HepG2 (cell line): ENCODE data around the gene LRRC74A. TPM values are rescaled to one million over a fixed set of nuclear protein-coding genes. Genes with fewer than 3 reads are reported as not detected.

Source experiments
- ATAC-seq: fragments of 200-7000 bp; cut with Tn5 transposase; 3 replicates; pipeline ENCODE4 v1.9.1; 2020; ENCODE audit warnings: mild to moderate bottlenecking, moderate library complexity
- BruUV-seq: library from RNA; stranded (reverse); fragments of 400-500 nt; replicated peaks from 2 replicates; lab custom pipeline; 2021; lab: Mats Ljungman, UMichigan
- CTCF ChIA-PET: fragments of 300-600 bp; formaldehyde crosslinking; extraction: SDS; loops from one replicate; lab custom pipeline; 2021; ENCODE audit warnings: low total read pairs, inconsistent platforms, low intra/inter-chr PET ratio; lab: Yijun Ruan, JAX
- POLR2A ChIA-PET: fragments of 350-600 bp; sonication (Branson Sonifier 250); formaldehyde crosslinking; loops from one replicate; lab custom pipeline; 2020; ENCODE audit warnings: antibody characterized with exemption, inconsistent platforms; lab: Yijun Ruan, JAX
- DNase-seq: peaks from one replicate; pipeline ENCODE4 v3.0.0-alpha.2; 2015; ENCODE audit warnings: low spot score
- FAIRE-seq: peaks from 3 replicates; lab custom pipeline; 2011; peaks lifted over from hg19 to GRCh38; lab: Jason Lieb, UNC
- H2AFZ ChIP-seq: one replicate; pipeline ENCODE4 v1.6.1; 2011; ENCODE audit warnings: low read length, inconsistent platforms
- H3K27ac ChIP-seq: fragments of 300-600 bp; 3 replicates; pipeline ENCODE4 v1.8.0; 2011; ENCODE audit warnings: mixed run types, mild to moderate bottlenecking, mixed read lengths, low read length, inconsistent platforms; ENCODE audit not compliant: insufficient read depth; ENCODE audit errors: extremely low read length
- H3K27me3 ChIP-seq, 2 experiments: fragments of 200-600 bp in 1 of 2; 2 replicates in 1 of 2; 3 replicates in 1 of 2; pipeline versions ENCODE4 v1.6.0 to v1.8.0; 2011; ENCODE audit warnings: low read length in 2 of 2, mild to moderate bottlenecking in 2 of 2, moderate library complexity in 2 of 2, inconsistent platforms in 1 of 2; ENCODE audit not compliant: insufficient read depth in 2 of 2, control insufficient read depth in 1 of 2
- H3K36me3 ChIP-seq, 2 experiments: fragments of 200-600 bp in 1 of 2; replicated peaks in 1 of 2; 2 replicates in 1 of 2; 3 replicates in 1 of 2; pipeline versions ENCODE4 v1.5.1 to v1.8.0; 2011; ENCODE audit warnings: low read length in 2 of 2, inconsistent platforms in 1 of 2; ENCODE audit not compliant: insufficient read depth in 2 of 2, control insufficient read depth in 1 of 2
- H3K4me1 ChIP-seq: 2 replicates; pipeline ENCODE4 v1.5.1; 2012; ENCODE audit warnings: low read length, inconsistent platforms; ENCODE audit not compliant: insufficient read depth
- H3K4me2 ChIP-seq: 2 replicates; pipeline ENCODE4 v1.6.0; 2011; ENCODE audit warnings: low read depth, low read length, inconsistent platforms
- H3K4me3 ChIP-seq, 3 experiments: fragments of 200-600 bp in 1 of 3; sonication (generic), shearing (Covaris generic) in 1 of 3; replicated peaks in 1 of 3; 2 replicates each; pipeline ENCODE4 v1.5.1; 2011 to 2016; ENCODE audit warnings: low read length in 3 of 3, inconsistent platforms in 2 of 3, low read depth in 2 of 3, mild to moderate bottlenecking in 2 of 3, control low read depth in 1 of 3, mixed read lengths in 1 of 3; ENCODE audit not compliant: insufficient read depth in 1 of 3
- H3K79me2 ChIP-seq: one replicate; pipeline ENCODE4 v1.6.1; 2011; ENCODE audit warnings: low read length, inconsistent platforms; ENCODE audit not compliant: insufficient read depth
- H3K9ac ChIP-seq: 2 replicates; pipeline ENCODE4 v1.6.0; 2011; ENCODE audit warnings: mild to moderate bottlenecking, low read depth, low read length, inconsistent platforms; ENCODE audit not compliant: insufficient read depth
- H3K9me3 ChIP-seq: 2 replicates; pipeline ENCODE4 v1.5.1; 2012; ENCODE audit warnings: mild to moderate bottlenecking, low read length
- H4K20me1 ChIP-seq: 2 replicates; pipeline ENCODE4 v1.6.0; 2011; ENCODE audit warnings: inconsistent platforms, mild to moderate bottlenecking, low read length, moderate library complexity; ENCODE audit not compliant: insufficient read depth
- GABPA ChIP-seq, 2 experiments: IDR thresholded peaks; 2 replicates each; pipeline ENCODE4 v1.6.1; 2011 to 2016; ENCODE audit warnings: low read depth in 2 of 2, low read length in 1 of 2, missing biosample characterization in 1 of 2, missing genetic modification characterization in 1 of 2
- HOXA9 ChIP-seq: sonication (generic); formaldehyde crosslinking; IDR thresholded peaks from 2 replicates; pipeline ENCODE4 v1.8.1; 2022; ENCODE audit warnings: missing genetic modification reagents, mild to moderate bottlenecking, moderate library complexity, borderline replicate concordance
- NR2F6 ChIP-seq, 2 experiments: IDR thresholded peaks; 2 replicates each; pipeline ENCODE4 v1.6.1; 2016; ENCODE audit warnings: antibody characterized with exemption in 1 of 2, mild to moderate bottlenecking in 1 of 2
- ZFP62 ChIP-seq: sonication (generic); formaldehyde crosslinking; IDR thresholded peaks from 2 replicates; pipeline ENCODE4 v1.4.0; 2020; ENCODE audit warnings: missing genetic modification reagents
- WGBS: methylation state at CpG from one replicate; pipeline ENCODE4 v1.1.6; 2017; ENCODE audit warnings: low lambda C conversion rate; 5-methylcytosine and 5-hydroxymethylcytosine counted together
- in situ Hi-C: cut with HindIII; loops from 2 replicates; pipeline ENCODE4 v1.10.0; 2017; ENCODE audit warnings: low pct_unique_long_range_greater_than_20kb; ENCODE audit not compliant: extremely low pct_ligation_motif_present
- intact Hi-C: fragments of 100-400 bp; cut with micrococcal nuclease; formaldehyde crosslinking; loops from one replicate; pipeline ENCODE4 v1.10.0; 2022; ENCODE audit not compliant: unreplicated experiment
- polyA plus RNA-seq, 8 experiments: library from polyadenylated mRNA; depleted of rRNA in 3 of 8; stranded (reverse) in 7 of 8; unstranded in 1 of 8; fragments of >200 nt; fragmentation: Illumina TruSeq in 4 of 8; extraction: Trizol in 4 of 8; gene quantifications; 2 replicates each; pipeline versions ENCODE4 v1.2.1 to v1.2.3, GENCODE V29; 2011 to 2016; ENCODE audit warnings: low read depth in 4 of 8, missing spikeins in 1 of 8, mixed read lengths in 1 of 8; ENCODE audit not compliant: insufficient read depth in 1 of 8
- total RNA-seq, 5 experiments: library from RNA; depleted of rRNA; stranded (reverse); fragments of >200 nt; fragmentation: Illumina TruSeq; extraction: Trizol; gene quantifications; 2 replicates each; pipeline ENCODE4 v1.2.3, GENCODE V29; 2016; ENCODE audit warnings: low read depth in 1 of 5

The LRRC74A gene
- total and polyA plus RNA-seq, 2 of the 13 experiments (the other 11 are each of a cell fraction or from before 2014, with no cell fraction given), result not detected

GRCh38 chr14:76842414-76842813 is 16.2 kb downstream of the LRRC74A start:
- Histone ChIP-seq H3K4me1 (no peaks in the 10 kb centered on the region), H3K9ac (no peak overlapping the region), H3K4me3 (no peak overlapping the region), H3K36me3 (no peaks in the 10 kb centered on the region), H2AFZ (no peak overlapping the region), H3K9me3 (no peaks in the 10 kb centered on the region), H3K79me2 (no peaks in the 10 kb centered on the region), H3K4me2 (no peak overlapping the region), H4K20me1 (no peaks in the 10 kb centered on the region), H3K27me3 (0 out of 5 replicates have a peak, but pooled peaks cover 0 to 4% of the 10 kb centered on the region in 2 experiments), H3K27ac (no peak overlapping the region)
- no peak for TF ChIP-seq HOXA9 (CRISPR knock-in tag)
- TF ChIP-seq ZFP62, result no peak
- intact Hi-C loops (no loop called here), in situ Hi-C loops (no loop called here)
- ChIA-PET CTCF (no interaction called here), POLR2A (no interaction called here)
- BruUV-seq, result no TSS peak
- ATAC-seq (no peak), DNase-seq (no peak), FAIRE-seq (no peak)

- ATAC-seq, result no peak; the same call in 2 of the 3 replicates
- H2AFZ ChIP-seq, result no peak overlapping the region
- H3K4me1 ChIP-seq, result peaks cover 5% of the 10 kb centered on the region; the same call in 1 of the 2 replicates
- no peak overlapping the region for H3K4me2 ChIP-seq
- no TSS peak for BruUV-seq
- CTCF ChIA-PET, result no interaction called here
- H3K27ac ChIP-seq, result no peak overlapping the region
- no peaks in the 10 kb centered on the region for H3K79me2 ChIP-seq
- intact Hi-C loops, result no loop called here
- H3K27me3 ChIP-seq, result 0 out of 5 replicates have a peak, but pooled peaks cover 0 to 4% of the 10 kb centered on the region in 2 experiments
- no peak overlapping the region for H3K9ac ChIP-seq
- in situ Hi-C loops, result no loop called here
- no peak overlapping the region for H3K4me3 ChIP-seq
- H4K20me1 ChIP-seq, result no peaks in the 10 kb centered on the region
- TF ChIP-seq GABPA (IDR thresholded peaks at IDR 0.05; ENCODE audit: low read depth, low read length) (no peak), GABPA (CRISPR knock-in tag; IDR thresholded peaks at IDR 0.05; ENCODE audit: low read depth) (peak; percentile 46), NR2F6 (IDR thresholded peaks at IDR 0.05) (no peak), NR2F6 (CRISPR knock-in tag; IDR thresholded peaks at IDR 0.05) (no peak)
- TF ChIP-seq, all 625 proteins: peak for 1
- DNase-seq, result no peak
- FAIRE-seq, result no peak
- Histone ChIP-seq H3K9me3 (no peaks in the 10 kb centered on the region), H3K36me3 (no peaks in the 10 kb centered on the region)
- POLR2A ChIA-PET, result interaction anchor here (1.1 kb wide), 1 partner anchor 33 kb away, joined by 3 read pairs; no protein-coding TSS in a partner anchor
- WGBS, result 55% methylated on average over 7 of the region's 9 CpGs
These were observed 18.0 kb downstream of the LRRC74A start for GRCh38 chr14:76844223-76844622.
